Liver (tissue), 9 donors: ENCODE data around the gene FLOT1. TPM values are rescaled to one million over a fixed set of nuclear protein-coding genes. Genes with fewer than 3 reads are reported as not detected.

Source experiments
- DNase-seq: peaks from one replicate; pipeline ENCODE4 v3.0.0-alpha.2; 2017; ENCODE audit warnings: low spot score
- H3K27ac ChIP-seq, 2 donors: one replicate each; pipeline ENCODE4 v1.7.0; 2013; ENCODE audit warnings: inconsistent platforms in 2 of 2, low read length in 2 of 2, control low read depth in 1 of 2, low read depth in 1 of 2, mild to moderate bottlenecking in 1 of 2
- H3K27me3 ChIP-seq, 4 donors: one replicate each; pipeline versions ENCODE4 v1.6.1 to v1.7.0; 2013; ENCODE audit warnings: low read length in 3 of 4, inconsistent platforms in 1 of 4, mild to moderate bottlenecking in 1 of 4, moderate library complexity in 1 of 4; ENCODE audit not compliant: control insufficient read depth in 4 of 4, insufficient read depth in 4 of 4
- H3K36me3 ChIP-seq, 4 donors: one replicate each; pipeline versions ENCODE4 v1.6.1 to v1.7.0; 2013; ENCODE audit warnings: low read length in 3 of 4, mild to moderate bottlenecking in 3 of 4, low read depth in 1 of 4, moderate library complexity in 1 of 4; ENCODE audit not compliant: control insufficient read depth in 4 of 4, insufficient read depth in 3 of 4
- H3K4me1 ChIP-seq, 4 donors: one replicate each; pipeline versions ENCODE4 v1.6.1 to v1.7.0; 2013; ENCODE audit warnings: low read length in 3 of 4, mild to moderate bottlenecking in 3 of 4, moderate library complexity in 1 of 4; ENCODE audit not compliant: control insufficient read depth in 4 of 4, insufficient read depth in 4 of 4
- H3K4me3 ChIP-seq, 3 donors: one replicate each; pipeline versions ENCODE4 v1.6.1 to v1.7.0; 2013; ENCODE audit warnings: low read length in 3 of 3, control low read depth in 1 of 3, low read depth in 1 of 3, mild to moderate bottlenecking in 1 of 3
- H3K9ac ChIP-seq, 2 donors: one replicate each; pipeline ENCODE4 v1.7.0; 2013; ENCODE audit warnings: low read length in 2 of 2, mild to moderate bottlenecking in 2 of 2, moderate library complexity in 2 of 2, control low read depth in 1 of 2, low read depth in 1 of 2
- H3K9me3 ChIP-seq, 4 donors: one replicate each; pipeline versions ENCODE4 v1.6.1 to v1.7.0; 2013; ENCODE audit warnings: low read length in 3 of 4; ENCODE audit not compliant: control insufficient read depth in 4 of 4
- ATF3 ChIP-seq: IDR thresholded peaks from 2 replicates; pipeline ENCODE4 v1.6.1; 2016; ENCODE audit warnings: antibody characterized with exemption
- CTCF ChIP-seq: fragments of 150-350 bp; IDR thresholded peaks from 2 replicates; pipeline ENCODE4 v1.5.1; 2017; ENCODE audit warnings: improper control_type of control experiment, low read depth, low read length; ENCODE audit not compliant: missing input control
- EGR1 ChIP-seq, 2 donors: IDR thresholded peaks; 2 replicates each; pipeline ENCODE4 v1.6.1; 2016 to 2018; ENCODE audit warnings: antibody characterized with exemption in 2 of 2, low read depth in 2 of 2
- FOXA1 ChIP-seq: IDR thresholded peaks from 2 replicates; pipeline ENCODE4 v1.6.1; 2016; ENCODE audit warnings: antibody characterized with exemption
- FOXA2 ChIP-seq: IDR thresholded peaks from 2 replicates; pipeline ENCODE4 v1.6.1; 2016; ENCODE audit warnings: antibody characterized with exemption
- GABPA ChIP-seq, 2 donors: IDR thresholded peaks in 1 of 2; conservative IDR thresholded peaks in 1 of 2; 2 replicates each; pipeline ENCODE4 v1.6.1; 2016; ENCODE audit warnings: antibody characterized with exemption in 2 of 2, mild to moderate bottlenecking in 1 of 2, moderate library complexity in 1 of 2
- HNF4A ChIP-seq, 2 donors: conservative IDR thresholded peaks; 2 replicates each; pipeline ENCODE4 v1.6.1; 2016; ENCODE audit warnings: antibody characterized with exemption in 2 of 2, mild to moderate bottlenecking in 2 of 2
- HNF4G ChIP-seq: IDR thresholded peaks from 2 replicates; pipeline ENCODE4 v1.6.1; 2016; ENCODE audit warnings: antibody characterized with exemption
- JUND ChIP-seq, 2 donors: IDR thresholded peaks; 2 replicates each; pipeline ENCODE4 v1.6.1; 2016; ENCODE audit warnings: antibody characterized with exemption in 2 of 2
- MAX ChIP-seq: IDR thresholded peaks from 2 replicates; pipeline ENCODE4 v1.6.1; 2016; ENCODE audit warnings: antibody characterized with exemption
- NR2F2 ChIP-seq: IDR thresholded peaks from 2 replicates; pipeline ENCODE4 v1.6.1; 2016; ENCODE audit warnings: antibody characterized with exemption
- RAD21 ChIP-seq, 2 donors: IDR thresholded peaks; 2 replicates each; pipeline ENCODE4 v1.6.1; 2016; ENCODE audit warnings: antibody characterized with exemption in 2 of 2, mild to moderate bottlenecking in 2 of 2
- REST ChIP-seq: IDR thresholded peaks from 2 replicates; pipeline ENCODE4 v1.6.1; 2016; ENCODE audit warnings: antibody characterized with exemption, mild to moderate bottlenecking
- RXRA ChIP-seq, 2 donors: IDR thresholded peaks; 2 replicates each; pipeline ENCODE4 v1.6.1; 2017 to 2018; ENCODE audit warnings: antibody characterized with exemption in 2 of 2, mild to moderate bottlenecking in 1 of 2
- SP1 ChIP-seq: IDR thresholded peaks from 2 replicates; pipeline ENCODE4 v1.6.1; 2018; ENCODE audit warnings: antibody characterized with exemption, mild to moderate bottlenecking
- TAF1 ChIP-seq: conservative IDR thresholded peaks from 2 replicates; pipeline ENCODE4 v1.6.1; 2016; ENCODE audit warnings: antibody characterized with exemption, mild to moderate bottlenecking
- YY1 ChIP-seq: IDR thresholded peaks from 2 replicates; pipeline ENCODE4 v1.6.1; 2016; ENCODE audit warnings: antibody characterized with exemption, mild to moderate bottlenecking
- ZBTB33 ChIP-seq: IDR thresholded peaks from 2 replicates; pipeline ENCODE4 v1.6.1; 2016; ENCODE audit warnings: antibody characterized with exemption
- WGBS: extraction: QIAGEN DNeasy Blood & Tissue Kit; methylation state at CpG from one replicate; pipeline ENCODE4 v1.1.7; 2013; 5-methylcytosine and 5-hydroxymethylcytosine counted together
- polyA plus RNA-seq, 2 donors: library from polyadenylated mRNA; stranded (reverse) in 1 of 2; unstranded in 1 of 2; fragments of 200-250 nt in 1 of 2; fragments of >200 nt in 1 of 2; fragmentation: Nextera tagmentation in 1 of 2; extraction: Ambion mirVana in 1 of 2; gene quantifications; one replicate each; pipeline versions ENCODE4 v1.2.1 to v1.2.3, GENCODE V29; 2013 to 2015
- total RNA-seq, 2 donors: library from RNA; depleted of rRNA; stranded (reverse); fragments of >200 nt; gene quantifications; one replicate each; pipeline ENCODE4 v1.2.3, GENCODE V29; 2014
- donor health status: healthy.
- donor health status: healthy.
- donor health status: healthy.
- donor health status: healthy.
- donor health status: healthy.

FLOT1 gene
- total and polyA plus RNA-seq, 4 donors, result 38.6 to 99.8 (median 59.5) TPM

- TF ChIP-seq SP1 (no peak), MAX (no peak), HNF4G (no peak), TAF1 (no peak), JUND (IDR thresholded peaks at IDR 0.05) (no peak), RXRA (IDR thresholded peaks at IDR 0.05) (no peak), ATF3 (no peak), FOXA2 (no peak)
- Histone ChIP-seq H3K9ac (no peak overlapping the region), H3K27ac (peak overlapping the region in 1 of 2 donors; percentile 70), H3K27me3 (no peaks in the 10 kb centered on the region), H3K4me3 (no peak overlapping the region), H3K4me1 (peaks cover 5 to 19% (median 16%) of the 10 kb centered on the region in 4 donors), H3K9me3 (no peaks in the 10 kb centered on the region), H3K36me3 (no peaks in the 10 kb centered on the region)
- no peak for DNase-seq
Measured at GRCh38 chr6:30750379-30750668, 7.8 kb upstream of the FLOT1 start.

- peak overlapping the region in 1 of 2 donors; percentile 51 for H3K9ac ChIP-seq
- no peak overlapping the region for H3K4me3 ChIP-seq
- H3K36me3 ChIP-seq, result no peaks in the 10 kb centered on the region
- no peaks in the 10 kb centered on the region for H3K9me3 ChIP-seq
- TF ChIP-seq HNF4A (conservative IDR thresholded peaks at IDR 0.05), result no peak
- no peak for TF ChIP-seq FOXA1
- TF ChIP-seq SP1, result peak; percentile 68
- TF ChIP-seq EGR1 (IDR thresholded peaks at IDR 0.05; ENCODE audit: low read depth in 2 of 2), result no peak
- TF ChIP-seq GABPA (IDR thresholded peaks at IDR 0.05 in 1 of 2, conservative IDR thresholded peaks at IDR 0.05 in 1 of 2), result no peak
- no peak for TF ChIP-seq CTCF
- TF ChIP-seq NR2F2, result no peak
- no peak for TF ChIP-seq JUND (IDR thresholded peaks at IDR 0.05)
- TF ChIP-seq MAX, result no peak
- no peak for TF ChIP-seq FOXA2
- no peak for TF ChIP-seq ATF3
- no peak for TF ChIP-seq YY1
- TF ChIP-seq RXRA (IDR thresholded peaks at IDR 0.05), result peak; percentile 40 to 58
- TF ChIP-seq TAF1, result no peak
- no peak for TF ChIP-seq ZBTB33
- TF ChIP-seq RAD21 (IDR thresholded peaks at IDR 0.05), result peak; percentile 22 to 36
- TF ChIP-seq HNF4G, result no peak
- TF ChIP-seq REST, result no peak
- peak overlapping the region; percentile 21 to 70 for H3K27ac ChIP-seq
- no peak for DNase-seq
- WGBS, result 74% methylated on average over 12 of the region's 12 CpGs
- H3K27me3 ChIP-seq, result no peaks in the 10 kb centered on the region
- H3K4me1 ChIP-seq, result peaks cover 5 to 22% (median 18%) of the 10 kb centered on the region in 4 donors
Measured at GRCh38 chr6:30749554-30750378, 7.3 kb upstream of the FLOT1 start.
